K562 (cell line): ENCODE measurements around the gene PAN2. TPM values are rescaled to one million over a fixed set of nuclear protein-coding genes. Genes with fewer than 3 reads are reported as not detected.

Source experiments
- ATAC-seq: fragments of 200-7000 bp; cut with Tn5 transposase; 3 replicates; pipeline ENCODE4 v1.9.1; 2020; ENCODE audit warnings: moderate library complexity
- BruUV-seq: library from RNA; stranded (reverse); fragments of 400-500 nt; replicated peaks from 2 replicates; lab custom pipeline; 2021; lab: Mats Ljungman, UMichigan
- CTCF ChIA-PET: fragments of 300-600 bp; formaldehyde crosslinking; extraction: SDS; loops from one replicate; lab custom pipeline; 2021; ENCODE audit warnings: low intra/inter-chr PET ratio; lab: Yijun Ruan, JAX
- POLR2A ChIA-PET: fragments of 300-600, 350-650 bp; sonication (Branson Sonifier 250); formaldehyde crosslinking; extraction: SDS; loops from one replicate; lab custom pipeline; 2021; ENCODE audit warnings: antibody characterized with exemption, inconsistent platforms; lab: Yijun Ruan, JAX
- DNase-seq, 4 experiments: peaks; one replicate each; pipeline versions ENCODE4 v3.0.0 to v3.0.0-alpha.2; 2011 to 2018; ENCODE audit warnings: low spot score in 3 of 4, mixed read lengths in 3 of 4; ENCODE audit errors: extremely low read depth in 1 of 4
- FAIRE-seq: peaks from 2 replicates; lab custom pipeline; 2011; peaks lifted over from hg19 to GRCh38; lab: Jason Lieb, UNC
- H2AFZ ChIP-seq: 2 replicates; pipeline ENCODE4 v1.6.0; 2011; ENCODE audit warnings: low read depth, low read length, control low read depth, inconsistent platforms
- H3K27ac ChIP-seq: fragments of 200-600 bp; 3 replicates; pipeline ENCODE4 v1.8.0; 2011; ENCODE audit warnings: low read depth, mild to moderate bottlenecking, control low read depth, inconsistent platforms, low read length, moderate library complexity, mixed read lengths; ENCODE audit errors: extremely low read depth
- H3K27me3 ChIP-seq, 2 experiments: fragments of 300-600 bp in 1 of 2; 2 replicates in 1 of 2; 3 replicates in 1 of 2; pipeline versions ENCODE4 v1.6.0 to v1.8.0; 2011; ENCODE audit warnings: inconsistent platforms in 2 of 2, low read length in 2 of 2, mild to moderate bottlenecking in 1 of 2, mixed read lengths in 1 of 2, moderate library complexity in 1 of 2; ENCODE audit not compliant: control insufficient read depth in 2 of 2, insufficient read depth in 2 of 2
- H3K36me3 ChIP-seq: fragments of 300-600 bp; 3 replicates; pipeline ENCODE4 v1.8.0; 2011; ENCODE audit warnings: mild to moderate bottlenecking, low read length, inconsistent platforms; ENCODE audit not compliant: control insufficient read depth, insufficient read depth
- H3K4me1 ChIP-seq, 2 experiments: fragments of 200-600 bp in 1 of 2; replicated peaks in 1 of 2; 2 replicates in 1 of 2; 3 replicates in 1 of 2; pipeline versions ENCODE4 v1.5.1 to v1.8.0; 2011; ENCODE audit warnings: inconsistent platforms in 2 of 2, low read length in 2 of 2, mild to moderate bottlenecking in 1 of 2, mixed read lengths in 1 of 2, moderate library complexity in 1 of 2; ENCODE audit not compliant: control insufficient read depth in 2 of 2, insufficient read depth in 2 of 2
- H3K4me2 ChIP-seq: 2 replicates; pipeline ENCODE4 v1.6.1; 2011; ENCODE audit warnings: low read length, control low read depth, inconsistent platforms, mixed read lengths; ENCODE audit not compliant: insufficient read depth
- H3K4me3 ChIP-seq: fragments of 200-600 bp; sonication (generic), shearing (Covaris generic); 2 replicates; pipeline ENCODE4 v1.5.1; 2016; ENCODE audit warnings: control low read depth, inconsistent platforms
- H3K79me2 ChIP-seq: fragments of 200-600 bp; 3 replicates; pipeline ENCODE4 v1.8.0; 2011; ENCODE audit warnings: low read length, inconsistent platforms; ENCODE audit not compliant: control insufficient read depth, insufficient read depth
- H3K9ac ChIP-seq, 2 experiments: 2 replicates each; pipeline versions ENCODE4 v1.6.0 to v1.6.1; 2011; ENCODE audit warnings: low read depth in 2 of 2, low read length in 2 of 2, control low read depth in 1 of 2, inconsistent platforms in 1 of 2, mild to moderate bottlenecking in 1 of 2, mixed read lengths in 1 of 2; ENCODE audit not compliant: insufficient read depth in 1 of 2
- H3K9me1 ChIP-seq: one replicate; pipeline ENCODE4 v1.6.0; 2011; ENCODE audit warnings: inconsistent platforms, mild to moderate bottlenecking, low read length, moderate library complexity; ENCODE audit not compliant: control insufficient read depth, insufficient read depth
- H3K9me3 ChIP-seq: replicated peaks from 2 replicates; pipeline ENCODE4 v1.5.1; 2011; ENCODE audit warnings: low read depth, low read length, inconsistent platforms; ENCODE audit not compliant: control insufficient read depth, insufficient read depth
- H4K20me1 ChIP-seq: replicated peaks from 2 replicates; pipeline ENCODE4 v1.6.1; 2011; ENCODE audit warnings: low read length, inconsistent platforms, mixed read lengths; ENCODE audit not compliant: control insufficient read depth, insufficient read depth
- CHAMP1 ChIP-seq: fragments of 450-650 bp; IDR thresholded peaks from 2 replicates; pipeline ENCODE4 v1.6.1; 2016; ENCODE audit warnings: mild to moderate bottlenecking
- CHD7 ChIP-seq: fragments of 200-600 bp; sonication (generic); IDR thresholded peaks from one replicate; pipeline ENCODE4 v1.6.1; 2012; ENCODE audit warnings: mild to moderate bottlenecking, low read depth, low read length, inconsistent platforms
- L3MBTL2 ChIP-seq: fragments of 450-650 bp; IDR thresholded peaks from 2 replicates; pipeline ENCODE4 v1.6.1; 2016; ENCODE audit warnings: mild to moderate bottlenecking, moderate library complexity
- PHF21A ChIP-seq: fragments of 450-650 bp; IDR thresholded peaks from 2 replicates; pipeline ENCODE4 v1.6.1; 2017; ENCODE audit warnings: low read depth, borderline replicate concordance
- RAD21 ChIP-seq, 2 experiments: fragments of 250-450 bp in 1 of 2; fragments of 450-650 bp in 1 of 2; sonication (Bioruptor Pico) in 1 of 2; formaldehyde crosslinking in 1 of 2; IDR thresholded peaks in 1 of 2; conservative IDR thresholded peaks in 1 of 2; 2 replicates each; pipeline versions ENCODE4 v1.4.0 to v1.8.0; 2020 to 2022; ENCODE audit warnings: mild to moderate bottlenecking in 2 of 2, moderate library complexity in 1 of 2
- TFAP4 ChIP-seq: sonication (generic); formaldehyde crosslinking; IDR thresholded peaks from 2 replicates; pipeline ENCODE4 v1.8.0; 2022; ENCODE audit warnings: missing genetic modification reagents, mild to moderate bottlenecking, moderate library complexity, borderline replicate concordance
- ZNF316 ChIP-seq: fragments of 450-650 bp; IDR thresholded peaks from 2 replicates; pipeline ENCODE4 v1.6.1; 2016
- WGBS: fragments of 100-300 bp; shearing (Covaris generic); methylation state at CpG from one replicate; pipeline ENCODE4 v1.1.6; 2016; ENCODE audit warnings: low coverage, mixed read lengths; ENCODE audit not compliant: insufficient coverage; ENCODE audit errors: missing lambda C conversion rate; 5-methylcytosine and 5-hydroxymethylcytosine counted together
- in situ Hi-C: fragments of 300-500 bp; cut with MboI; formaldehyde crosslinking; loops from 4 replicates; pipeline ENCODE4 v1.15.0; 2018; ENCODE audit warnings: inconsistent platforms, mixed read lengths
- intact Hi-C: fragments of 100-400 bp; cut with micrococcal nuclease; formaldehyde crosslinking; loops from 2 replicates; pipeline ENCODE4 v1.14.2; 2022
- polyA plus RNA-seq, 8 experiments: library from polyadenylated mRNA; depleted of rRNA in 4 of 8; stranded (reverse) in 5 of 8; unstranded in 3 of 8; fragments of >200 nt; fragmentation: Nextera tagmentation in 2 of 8; fragmentation: Illumina TruSeq in 1 of 8; extraction: Ambion mirVana in 2 of 8; extraction: Trizol in 1 of 8; gene quantifications; 2 replicates each; pipeline versions ENCODE4 v1.2.1 to v1.2.3, GENCODE V29; 2011 to 2014; ENCODE audit warnings: inconsistent platforms in 1 of 8, missing spikeins in 1 of 8
- total RNA-seq, 7 experiments: library from RNA; depleted of rRNA in 6 of 7; stranded (reverse); fragments of >200 nt in 6 of 7; fragmentation: Illumina TruSeq in 2 of 7; extraction: Trizol in 2 of 7; gene quantifications; 2 replicates each; pipeline versions ENCODE4 v1.2.1 to v1.2.3, GENCODE V29; 2011 to 2021; ENCODE audit warnings: low replicate concordance in 1 of 7

PAN2 gene
- total and polyA plus RNA-seq, 9 of the 15 experiments (the other 6 are each of a cell fraction or from before 2014, with no cell fraction given) = 15.0 to 66.1 (median 25.9) TPM

GRCh38 chr12:56346675-56347074 lies 12.9 kb upstream of the PAN2 start:
- POLR2A ChIA-PET = interaction anchor here (0.9 to 19.4 kb wide), 3 partner anchors 4 to 14 kb away, joined by 3 to 274 read pairs (median 274); partner anchors contain the start of genes APOF, IL23A, PAN2 and STAT2
- no peak for TF ChIP-seq CHD7
- no peak for TF ChIP-seq L3MBTL2
- TF ChIP-seq RAD21 (CRISPR knock-in tag; conservative IDR thresholded peaks at IDR 0.05 in 1 of 2, IDR thresholded peaks at IDR 0.05 in 1 of 2) = peak in 1 of 2 experiments; percentile 65; a peak in 2 of 4 replicates
- TF ChIP-seq ZNF316 = no peak
- no peak for TF ChIP-seq CHAMP1
- TF ChIP-seq PHF21A = no peak
- TF ChIP-seq TFAP4 = peak; percentile 42; the same call in 1 of the 2 replicates

More at GRCh38 chr12:56346675-56347074, 12.9 kb upstream of the PAN2 start:
- H3K4me3 ChIP-seq = no peak overlapping the region
- ATAC-seq (peak; percentile 73), DNase-seq (peak in 1 of 4 experiments; percentile 43), FAIRE-seq (no peak)
- no peaks in the 10 kb centered on the region for H3K9me3 ChIP-seq
- H3K4me2 ChIP-seq = no peak overlapping the region
- intact Hi-C loops (no loop called here), in situ Hi-C loops (no loop called here)
- no peaks in the 10 kb centered on the region for H4K20me1 ChIP-seq
- H2AFZ ChIP-seq = no peak overlapping the region
- H3K9me1 ChIP-seq = peaks cover 4% of the 10 kb centered on the region
- H3K27me3 ChIP-seq = no peaks in the 10 kb centered on the region
- no TSS peak for BruUV-seq
- no peak overlapping the region for H3K27ac ChIP-seq
- no peaks in the 10 kb centered on the region; a peak in 1 of 5 replicates for H3K4me1 ChIP-seq
- 72% methylated on average over 5 of the region's 7 CpGs for WGBS
- no peaks in the 10 kb centered on the region for H3K79me2 ChIP-seq
- peaks cover 77% of the 10 kb centered on the region; the same call in 2 of the 3 replicates for H3K36me3 ChIP-seq
- CTCF ChIA-PET = no interaction called here
- 0 out of 4 replicates have a peak overlapping the region, but pooled peaks of 1 of the 2 experiments have one; percentile 36 for H3K9ac ChIP-seq
